ENCODE results near the gene ZNF37A.
"Not testable (repeated sequence)": the region's sequence is repeated elsewhere in the genome, so short reads cannot be mapped to it uniquely, and the experiment has no call there.

ZNF37A gene

GRCh38 chr10:38094158-38094926 is at the start of gene ZNF37A:
Gene ZNF37A, plus strand, starts transcription at chr10:38094337. Its CDS starts 2,281 bp downstream, at chr10:38096618.
- peak; percentile 87 for DNase-seq

- DNase-seq: no peak
Measured at GRCh38 chr10:38045129-38045528, 49.0 kb upstream of the ZNF37A start.

GRCh38 chr10:38047666-38048065 is 46.5 kb upstream of the ZNF37A start:
- DNase-seq: no peak

GRCh38 chr10:38050212-38050611 is 43.9 kb upstream of the ZNF37A start:
- DNase-seq: no peak

- no peak for DNase-seq
Measured at GRCh38 chr10:38054361-38054797, 39.8 kb upstream of the ZNF37A start.

GRCh38 chr10:38055274-38055894 is 38.8 kb upstream of the ZNF37A start:
- DNase-seq: not testable (repeated sequence)

GRCh38 chr10:38069663-38070062 is 24.5 kb upstream of the ZNF37A start:
- DNase-seq: not testable (repeated sequence)

- no peak for DNase-seq
Measured at GRCh38 chr10:38070501-38070900, 23.6 kb upstream of the ZNF37A start.

GRCh38 chr10:38072552-38072951 is 21.6 kb upstream of the ZNF37A start:
- no peak for DNase-seq

- no peak for DNase-seq
Measured at GRCh38 chr10:38076687-38077086, 17.4 kb upstream of the ZNF37A start.

- DNase-seq: not testable (repeated sequence)
Measured at GRCh38 chr10:38093318-38093717, 819 bp upstream of the ZNF37A start.

- DNase-seq: peak; percentile 18
Measured at GRCh38 chr10:38093816-38094157, 350 bp upstream of the ZNF37A start.

GRCh38 chr10:38094927-38095574 is 914 bp downstream of the ZNF37A start:
- no peak for DNase-seq

GRCh38 chr10:38102880-38103279 is 8.7 kb downstream of the ZNF37A start:
- no peak for DNase-seq

GRCh38 chr10:38103756-38104155 is 9.6 kb downstream of the ZNF37A start:
- no peak for DNase-seq

- DNase-seq: no peak
Measured at GRCh38 chr10:38112159-38112558, 18.0 kb downstream of the ZNF37A start.

- DNase-seq: no peak
Measured at GRCh38 chr10:38118072-38118807, 24.1 kb downstream of the ZNF37A start.

- DNase-seq: no peak
Measured at GRCh38 chr10:38119038-38119437, 24.9 kb downstream of the ZNF37A start.

- DNase-seq: no peak
Measured at GRCh38 chr10:38127812-38128211, 33.7 kb downstream of the ZNF37A start.

GRCh38 chr10:38143587-38143986 is 49.5 kb downstream of the ZNF37A start:
- no peak for DNase-seq

GRCh38 chr10:38146579-38147333 is 52.6 kb downstream of the ZNF37A start:
- DNase-seq: no peak

GRCh38 chr10:38147686-38148085 is 53.5 kb downstream of the ZNF37A start:
- no peak for DNase-seq

Data from NCI-H2171 treated with DMSO at 0.1 percent for 48 hours (cell line).